Muscle layer of colon (tissue), 2 donors: ENCODE data around the gene SERTAD2.

Experiments
- H3K27ac ChIP-seq: one replicate; pipeline ENCODE4 v1.7.0; 2013; ENCODE audit warnings: low read depth, mild to moderate bottlenecking, low read length, moderate library complexity
- H3K27me3 ChIP-seq, 2 donors: one replicate each; pipeline ENCODE4 v1.7.0; 2013; ENCODE audit warnings: low read length in 2 of 2, mild to moderate bottlenecking in 2 of 2; ENCODE audit not compliant: insufficient read depth in 2 of 2, control insufficient read depth in 1 of 2
- H3K36me3 ChIP-seq: one replicate; pipeline ENCODE4 v1.7.0; 2013; ENCODE audit warnings: mild to moderate bottlenecking, low read length; ENCODE audit not compliant: insufficient read depth
- H3K4me1 ChIP-seq: one replicate; pipeline ENCODE4 v1.7.0; 2013; ENCODE audit warnings: mild to moderate bottlenecking, low read length; ENCODE audit not compliant: insufficient read depth
- H3K4me3 ChIP-seq, 2 donors: one replicate each; pipeline ENCODE4 v1.7.0; 2013; ENCODE audit warnings: low read length in 2 of 2, low read depth in 1 of 2, mild to moderate bottlenecking in 1 of 2, moderate library complexity in 1 of 2
- H3K9ac ChIP-seq: one replicate; pipeline ENCODE4 v1.7.0; 2013; ENCODE audit warnings: low read length
- H3K9me3 ChIP-seq: one replicate; pipeline ENCODE4 v1.7.0; 2013; ENCODE audit warnings: mild to moderate bottlenecking, low read length
- donor health status: abdominal sarcoma.
- donor health status: Adenocarcinoma of cecum.

SERTAD2 gene

GRCh38 chr2:64581777-64582539, 71.8 kb downstream of the SERTAD2 start:
- no peaks in the 10 kb centered on the region for H3K27me3 ChIP-seq
- no peaks in the 10 kb centered on the region for H3K9me3 ChIP-seq
- H3K9ac ChIP-seq, result no peak overlapping the region
- no peak overlapping the region for H3K27ac ChIP-seq
- peaks cover 14% of the 10 kb centered on the region for H3K36me3 ChIP-seq
- no peaks in the 10 kb centered on the region for H3K4me1 ChIP-seq
- no peak overlapping the region for H3K4me3 ChIP-seq
